HL-60 (cell line): ENCODE data around the gene CADM1.

ENCODE experiments used
- CTCF ChIP-seq: IDR thresholded peaks from one replicate; pipeline ENCODE4 v1.5.1; 2011; ENCODE audit warnings: low read length, control low read depth, inconsistent platforms; ENCODE audit not compliant: insufficient read depth
- GABPA ChIP-seq: IDR thresholded peaks from 2 replicates; pipeline ENCODE4 v1.6.1; 2012; ENCODE audit warnings: low read depth
- POLR2AphosphoS5 ChIP-seq: IDR thresholded peaks from 2 replicates; pipeline ENCODE4 v1.6.1; 2012; ENCODE audit warnings: low read depth
- SPI1 ChIP-seq: IDR thresholded peaks from 2 replicates; pipeline ENCODE4 v1.6.1; 2012; ENCODE audit warnings: low read depth, mild to moderate bottlenecking, borderline replicate concordance
- TF ChIP-seq, protein P1 (sequence below): IDR thresholded peaks from 2 replicates; pipeline ENCODE4 v1.6.1; 2012; ENCODE audit warnings: low read depth; ENCODE audit not compliant: insufficient replicate concordance

GRCh38 chr11:115141231-115142114, 362.7 kb downstream of the CADM1 start:
- no peak for TF ChIP-seq CTCF
- no peak for TF ChIP-seq POLR2AphosphoS5
- TF ChIP-seq SPI1 = no peak
- no peak for TF ChIP-seq GABPA
- TF ChIP-seq, protein P1, sequence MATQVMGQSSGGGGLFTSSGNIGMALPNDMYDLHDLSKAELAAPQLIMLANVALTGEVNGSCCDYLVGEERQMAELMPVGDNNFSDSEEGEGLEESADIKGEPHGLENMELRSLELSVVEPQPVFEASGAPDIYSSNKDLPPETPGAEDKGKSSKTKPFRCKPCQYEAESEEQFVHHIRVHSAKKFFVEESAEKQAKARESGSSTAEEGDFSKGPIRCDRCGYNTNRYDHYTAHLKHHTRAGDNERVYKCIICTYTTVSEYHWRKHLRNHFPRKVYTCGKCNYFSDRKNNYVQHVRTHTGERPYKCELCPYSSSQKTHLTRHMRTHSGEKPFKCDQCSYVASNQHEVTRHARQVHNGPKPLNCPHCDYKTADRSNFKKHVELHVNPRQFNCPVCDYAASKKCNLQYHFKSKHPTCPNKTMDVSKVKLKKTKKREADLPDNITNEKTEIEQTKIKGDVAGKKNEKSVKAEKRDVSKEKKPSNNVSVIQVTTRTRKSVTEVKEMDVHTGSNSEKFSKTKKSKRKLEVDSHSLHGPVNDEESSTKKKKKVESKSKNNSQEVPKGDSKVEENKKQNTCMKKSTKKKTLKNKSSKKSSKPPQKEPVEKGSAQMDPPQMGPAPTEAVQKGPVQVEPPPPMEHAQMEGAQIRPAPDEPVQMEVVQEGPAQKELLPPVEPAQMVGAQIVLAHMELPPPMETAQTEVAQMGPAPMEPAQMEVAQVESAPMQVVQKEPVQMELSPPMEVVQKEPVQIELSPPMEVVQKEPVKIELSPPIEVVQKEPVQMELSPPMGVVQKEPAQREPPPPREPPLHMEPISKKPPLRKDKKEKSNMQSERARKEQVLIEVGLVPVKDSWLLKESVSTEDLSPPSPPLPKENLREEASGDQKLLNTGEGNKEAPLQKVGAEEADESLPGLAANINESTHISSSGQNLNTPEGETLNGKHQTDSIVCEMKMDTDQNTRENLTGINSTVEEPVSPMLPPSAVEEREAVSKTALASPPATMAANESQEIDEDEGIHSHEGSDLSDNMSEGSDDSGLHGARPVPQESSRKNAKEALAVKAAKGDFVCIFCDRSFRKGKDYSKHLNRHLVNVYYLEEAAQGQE = no peak
